SU-DHL-6 (cell line): ENCODE measurements around the gene DCTPP1.

Experiments
- EZH2phosphoT487 ChIP-seq: fragments of 200-600 bp; sonication (generic), shearing (Covaris generic); conservative IDR thresholded peaks from 2 replicates; pipeline ENCODE4 v1.6.1; 2018; ENCODE audit warnings: mild to moderate bottlenecking, antibody characterized with exemption, low read length, moderate library complexity, mixed read lengths
- TF ChIP-seq, protein P1 (sequence below): fragments of 200-600 bp; sonication (generic); IDR thresholded peaks from one replicate; pipeline ENCODE4 v1.5.1; 2017; ENCODE audit warnings: antibody characterized with exemption, mild to moderate bottlenecking, low read length, moderate library complexity; ENCODE audit not compliant: insufficient read depth, poor library complexity, severe bottlenecking

DNA sequence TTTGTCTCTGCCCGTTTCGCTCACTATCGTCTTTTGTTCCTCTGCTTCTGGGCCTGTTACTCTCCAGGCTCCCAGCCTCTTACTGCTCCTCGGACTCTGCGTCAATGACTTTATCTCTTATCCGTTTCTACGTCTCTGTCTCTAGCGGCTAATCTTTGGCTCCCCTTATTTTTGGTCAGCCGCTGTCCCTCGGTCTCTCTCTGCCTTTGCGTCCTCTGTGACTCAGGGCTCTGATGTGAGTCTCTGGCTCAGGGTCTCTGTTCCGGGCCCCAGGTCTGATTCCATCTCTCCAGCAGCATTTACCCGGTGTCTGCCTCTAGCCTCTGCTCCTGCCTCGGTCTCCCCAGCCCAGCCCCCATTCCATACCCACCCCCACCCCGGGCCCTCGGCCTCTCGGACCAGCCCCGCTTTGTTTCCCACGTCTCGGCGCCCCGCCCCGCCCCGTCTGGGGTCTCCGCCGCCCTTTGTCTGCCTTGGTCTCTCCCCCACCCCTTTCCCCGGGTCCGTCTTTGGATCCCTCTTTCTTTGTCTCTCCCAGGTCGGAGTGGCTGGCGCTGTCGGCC, 35.2 kb downstream of the DCTPP1 start:
- TF ChIP-seq, protein P1, sequence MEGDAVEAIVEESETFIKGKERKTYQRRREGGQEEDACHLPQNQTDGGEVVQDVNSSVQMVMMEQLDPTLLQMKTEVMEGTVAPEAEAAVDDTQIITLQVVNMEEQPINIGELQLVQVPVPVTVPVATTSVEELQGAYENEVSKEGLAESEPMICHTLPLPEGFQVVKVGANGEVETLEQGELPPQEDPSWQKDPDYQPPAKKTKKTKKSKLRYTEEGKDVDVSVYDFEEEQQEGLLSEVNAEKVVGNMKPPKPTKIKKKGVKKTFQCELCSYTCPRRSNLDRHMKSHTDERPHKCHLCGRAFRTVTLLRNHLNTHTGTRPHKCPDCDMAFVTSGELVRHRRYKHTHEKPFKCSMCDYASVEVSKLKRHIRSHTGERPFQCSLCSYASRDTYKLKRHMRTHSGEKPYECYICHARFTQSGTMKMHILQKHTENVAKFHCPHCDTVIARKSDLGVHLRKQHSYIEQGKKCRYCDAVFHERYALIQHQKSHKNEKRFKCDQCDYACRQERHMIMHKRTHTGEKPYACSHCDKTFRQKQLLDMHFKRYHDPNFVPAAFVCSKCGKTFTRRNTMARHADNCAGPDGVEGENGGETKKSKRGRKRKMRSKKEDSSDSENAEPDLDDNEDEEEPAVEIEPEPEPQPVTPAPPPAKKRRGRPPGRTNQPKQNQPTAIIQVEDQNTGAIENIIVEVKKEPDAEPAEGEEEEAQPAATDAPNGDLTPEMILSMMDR, result no peak
- TF ChIP-seq EZH2phosphoT487, result no peak
